Hepatocyte (in vitro differentiated cells): ENCODE measurements around the gene FGR. TPM values are rescaled to one million over a fixed set of nuclear protein-coding genes. Genes with fewer than 3 reads are reported as not detected.

ENCODE experiments used
- DNase-seq: peaks from one replicate; pipeline ENCODE4 v3.0.0-alpha.2; 2016; ENCODE audit warnings: low spot score
- H2AFZ ChIP-seq: fragments of 200-600 bp; sonication (generic); 2 replicates; pipeline ENCODE4 v1.6.0; 2016; ENCODE audit warnings: antibody characterized with exemption, mild to moderate bottlenecking
- H3K27ac ChIP-seq: fragments of 200-600 bp; sonication (generic); 2 replicates; pipeline ENCODE4 v1.5.1; 2016; ENCODE audit warnings: mild to moderate bottlenecking
- H3K27me3 ChIP-seq: fragments of 200-600 bp; sonication (generic); 2 replicates; pipeline ENCODE4 v1.6.1; 2016
- H3K36me3 ChIP-seq: fragments of 200-600 bp; sonication (generic); replicated peaks from 2 replicates; pipeline ENCODE4 v1.5.1; 2016; ENCODE audit warnings: low read depth; ENCODE audit not compliant: insufficient read depth
- H3K4me1 ChIP-seq: fragments of 200-600 bp; sonication (generic); 2 replicates; pipeline ENCODE4 v1.5.1; 2016; ENCODE audit warnings: mild to moderate bottlenecking, moderate library complexity; ENCODE audit not compliant: insufficient read depth
- H3K4me2 ChIP-seq: fragments of 200-600 bp; sonication (generic); 2 replicates; pipeline ENCODE4 v1.6.0; 2016
- H3K4me3 ChIP-seq: fragments of 200-600 bp; sonication (generic); 2 replicates; pipeline ENCODE4 v1.5.1; 2016; ENCODE audit warnings: mild to moderate bottlenecking
- H3K79me2 ChIP-seq: fragments of 200-600 bp; sonication (generic); 2 replicates; pipeline ENCODE4 v1.6.0; 2017; ENCODE audit warnings: mild to moderate bottlenecking
- H3K9me2 ChIP-seq: fragments of 200-600 bp; sonication (generic); replicated peaks from 2 replicates; pipeline ENCODE4 v1.6.0; 2017; ENCODE audit warnings: mild to moderate bottlenecking; ENCODE audit not compliant: insufficient read depth
- H3K9me3 ChIP-seq: fragments of 200-600 bp; sonication (generic); 2 replicates; pipeline ENCODE4 v1.5.1; 2016; ENCODE audit warnings: low read depth, mild to moderate bottlenecking
- H4K20me1 ChIP-seq: fragments of 200-600 bp; sonication (generic); 2 replicates; pipeline ENCODE4 v1.6.0; 2016; ENCODE audit warnings: mild to moderate bottlenecking; ENCODE audit not compliant: insufficient read depth, poor library complexity, severe bottlenecking
- CTCF ChIP-seq: fragments of 200-600 bp; sonication (generic); IDR thresholded peaks from 2 replicates; pipeline ENCODE4 v1.5.1; 2016; ENCODE audit warnings: antibody characterized with exemption, mild to moderate bottlenecking; ENCODE audit not compliant: poor library complexity
- EZH2 ChIP-seq: fragments of 200-600 bp; sonication (generic); IDR thresholded peaks from 2 replicates; pipeline ENCODE4 v1.6.1; 2016; ENCODE audit warnings: antibody characterized with exemption, mild to moderate bottlenecking, borderline replicate concordance
- EZH2phosphoT487 ChIP-seq: fragments of 200-600 bp; sonication (generic); IDR thresholded peaks from one replicate; pipeline ENCODE4 v1.6.1; 2018; ENCODE audit warnings: antibody characterized with exemption, mild to moderate bottlenecking, low read depth, moderate library complexity; ENCODE audit not compliant: unreplicated experiment, severe bottlenecking
- WGBS: methylation state at CpG from one replicate; pipeline ENCODE4 v1.1.6; 2016; ENCODE audit warnings: low lambda C conversion rate; ENCODE audit errors: missing lambda C conversion rate; 5-methylcytosine and 5-hydroxymethylcytosine counted together
- polyA plus RNA-seq: library from polyadenylated mRNA; unstranded; fragments of >200 nt; fragmentation: Nextera tagmentation; extraction: Ambion mirVana; gene quantifications from 2 replicates; pipeline ENCODE4 v1.2.1, GENCODE V29; 2016
- total RNA-seq: library from RNA; depleted of rRNA; stranded (reverse); fragments of >200 nt; gene quantifications from 2 replicates; pipeline ENCODE4 v1.2.3, GENCODE V29; 2014

FGR gene
- total and polyA plus RNA-seq, 2 experiments from 2014 or later: 0.28 to 0.73 TPM

- DNase-seq: no peak
These were observed 18.5 kb downstream of the FGR start for GRCh38 chr1:27616441-27616840.

GRCh38 chr1:27615346-27616192 lies 19.4 kb downstream of the FGR start:
- H3K36me3 ChIP-seq: no peaks in the 10 kb centered on the region
- peaks cover 6% of the 10 kb centered on the region for H3K4me1 ChIP-seq
- no peak overlapping the region for H3K4me3 ChIP-seq
- no peaks in the 10 kb centered on the region for H4K20me1 ChIP-seq
- H3K27ac ChIP-seq: no peak overlapping the region
- H3K9me2 ChIP-seq: no peaks in the 10 kb centered on the region
- 59% methylated on average over 40 of the region's 41 CpGs for WGBS
- H2AFZ ChIP-seq: peak overlapping the region; percentile 40
- TF ChIP-seq EZH2phosphoT487 (no peak), EZH2 (no peak), CTCF (no peak)
- no peaks in the 10 kb centered on the region for H3K27me3 ChIP-seq
- no peaks in the 10 kb centered on the region for H3K79me2 ChIP-seq
- no peaks in the 10 kb centered on the region for H3K9me3 ChIP-seq
- no peak for DNase-seq
- peak overlapping the region; percentile 72 for H3K4me2 ChIP-seq

More at GRCh38 chr1:27616441-27616840, 18.5 kb downstream of the FGR start:
- no peaks in the 10 kb centered on the region for H3K27me3 ChIP-seq
- H3K4me2 ChIP-seq: no peak overlapping the region
- H3K79me2 ChIP-seq: no peaks in the 10 kb centered on the region
- H3K9me2 ChIP-seq: no peaks in the 10 kb centered on the region
- H3K27ac ChIP-seq: no peak overlapping the region
- 89% methylated on average over 2 of the region's 2 CpGs for WGBS
- H2AFZ ChIP-seq: no peak overlapping the region
- H3K4me1 ChIP-seq: peaks cover 6% of the 10 kb centered on the region
- no peaks in the 10 kb centered on the region for H3K36me3 ChIP-seq
- H3K4me3 ChIP-seq: no peak overlapping the region
- no peaks in the 10 kb centered on the region for H4K20me1 ChIP-seq
- no peak for TF ChIP-seq EZH2
- TF ChIP-seq CTCF: no peak
- no peak for TF ChIP-seq EZH2phosphoT487
- H3K9me3 ChIP-seq: no peaks in the 10 kb centered on the region

- H4K20me1 ChIP-seq: no peaks in the 10 kb centered on the region
- no peak overlapping the region for H3K27ac ChIP-seq
- no peaks in the 10 kb centered on the region for H3K9me2 ChIP-seq
- H3K4me3 ChIP-seq: no peak overlapping the region
- no peaks in the 10 kb centered on the region for H3K79me2 ChIP-seq
- H3K36me3 ChIP-seq: no peaks in the 10 kb centered on the region
- 33% methylated on average over 9 of the region's 26 CpGs for WGBS
- peak overlapping the region; percentile 40 for H2AFZ ChIP-seq
- DNase-seq: no peak
- peak overlapping the region; percentile 72 for H3K4me2 ChIP-seq
- H3K27me3 ChIP-seq: no peaks in the 10 kb centered on the region
- no peak for TF ChIP-seq CTCF
- TF ChIP-seq EZH2: no peak
- TF ChIP-seq EZH2phosphoT487: no peak
- peaks cover 6% of the 10 kb centered on the region for H3K4me1 ChIP-seq
- no peaks in the 10 kb centered on the region for H3K9me3 ChIP-seq
These were observed 20.2 kb downstream of the FGR start for GRCh38 chr1:27614625-27615344.
